GM21447 (cell line): ENCODE results near the gene ARHGEF16.

Experiments used
- ATAC-seq: cut with Tn5 transposase; IDR thresholded peaks from one replicate; pipeline ENCODE4 v1.9.1; 2021; ENCODE audit not compliant: unreplicated experiment

The ARHGEF16 gene

GRCh38 chr1:3455670-3456448 is 1.4 kb downstream of the ARHGEF16 start:
- ATAC-seq = no peak

- no peak for ATAC-seq
Observed at GRCh38 chr1:3456449-3456963, 2.0 kb downstream of the ARHGEF16 start.

- no peak for ATAC-seq
Observed at GRCh38 chr1:3456964-3457909, 2.8 kb downstream of the ARHGEF16 start.

GRCh38 chr1:3457910-3458883 is 3.7 kb downstream of the ARHGEF16 start:
- ATAC-seq = no peak

GRCh38 chr1:3459051-3459908 is 4.8 kb downstream of the ARHGEF16 start:
- ATAC-seq = no peak

GRCh38 chr1:3459940-3460671 is 5.6 kb downstream of the ARHGEF16 start:
- ATAC-seq = no peak

GRCh38 chr1:3460672-3461131 is 6.2 kb downstream of the ARHGEF16 start:
- no peak for ATAC-seq

- ATAC-seq = no peak
Observed at GRCh38 chr1:3461238-3461933, 6.9 kb downstream of the ARHGEF16 start.

GRCh38 chr1:3461934-3462275 is 7.4 kb downstream of the ARHGEF16 start:
- no peak for ATAC-seq

GRCh38 chr1:3462356-3463012 is 8.0 kb downstream of the ARHGEF16 start:
- ATAC-seq = no peak

- no peak for ATAC-seq
Observed at GRCh38 chr1:3463013-3463385, 8.5 kb downstream of the ARHGEF16 start.

- no peak for ATAC-seq
Observed at GRCh38 chr1:3463408-3463863, 9.0 kb downstream of the ARHGEF16 start.

- no peak for ATAC-seq
Observed at GRCh38 chr1:3463891-3464648, 9.6 kb downstream of the ARHGEF16 start.

- ATAC-seq = no peak
Observed at GRCh38 chr1:3464649-3465025, 10.2 kb downstream of the ARHGEF16 start.

GRCh38 chr1:3465091-3465934 is 10.8 kb downstream of the ARHGEF16 start:
- ATAC-seq = no peak

- ATAC-seq = no peak
Observed at GRCh38 chr1:3465935-3466321, 11.5 kb downstream of the ARHGEF16 start.
